Tibial nerve (tissue), 3 donors: ENCODE data around the gene STIM1.

ENCODE experiments used
- POLR2A ChIP-seq, 2 donors: fragments of 450-650 bp; IDR thresholded peaks; one replicate each; pipeline ENCODE4 v1.6.1; 2017; ENCODE audit warnings: antibody characterized with exemption in 2 of 2, mild to moderate bottlenecking in 2 of 2, moderate library complexity in 2 of 2
- TF ChIP-seq, protein P1 (sequence below), 5 experiments: fragments of 200-600 bp in 3 of 5; fragments of 450-650 bp in 2 of 5; sonication (generic) in 3 of 5; IDR thresholded peaks; one replicate each; pipeline ENCODE4 v1.5.1; 2016 to 2019; ENCODE audit warnings: antibody characterized with exemption in 5 of 5, mild to moderate bottlenecking in 3 of 5, moderate library complexity in 2 of 5

DNA sequence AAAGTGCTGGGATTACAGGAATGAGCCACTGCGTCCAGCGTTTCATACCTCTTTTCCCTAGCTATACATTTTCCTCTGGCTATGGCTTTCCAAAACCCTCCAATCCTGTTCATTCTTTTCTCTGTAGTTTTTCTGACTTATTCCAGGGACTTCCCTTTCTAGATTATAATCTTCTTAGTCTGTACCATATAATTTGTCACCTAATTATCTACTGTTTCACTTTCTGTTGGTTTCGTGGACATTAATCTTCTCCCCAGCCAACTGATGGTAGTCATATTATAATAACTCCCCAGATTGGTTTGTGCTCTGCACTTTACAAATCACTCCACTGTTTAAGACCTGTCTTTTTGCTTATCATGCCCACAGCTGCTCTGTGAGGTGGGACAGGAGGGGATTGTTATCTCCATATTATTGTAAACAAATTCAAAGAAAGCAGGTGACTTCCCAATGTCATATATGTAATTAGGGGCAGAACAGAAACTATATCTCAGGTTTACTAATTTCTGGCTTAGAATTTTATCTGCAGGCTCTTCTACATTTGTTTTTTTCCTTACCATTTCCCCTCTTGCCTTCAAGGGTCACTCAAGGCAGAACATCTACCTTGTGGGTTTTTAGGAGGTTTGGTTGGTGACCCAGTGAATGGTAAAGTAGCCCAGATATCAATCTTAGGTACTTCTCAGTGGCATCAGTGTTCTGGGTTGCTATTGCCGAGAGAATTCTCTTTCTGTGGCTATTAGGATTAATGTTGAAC, 23.9 kb downstream of the STIM1 start:
- TF ChIP-seq, protein P1, sequence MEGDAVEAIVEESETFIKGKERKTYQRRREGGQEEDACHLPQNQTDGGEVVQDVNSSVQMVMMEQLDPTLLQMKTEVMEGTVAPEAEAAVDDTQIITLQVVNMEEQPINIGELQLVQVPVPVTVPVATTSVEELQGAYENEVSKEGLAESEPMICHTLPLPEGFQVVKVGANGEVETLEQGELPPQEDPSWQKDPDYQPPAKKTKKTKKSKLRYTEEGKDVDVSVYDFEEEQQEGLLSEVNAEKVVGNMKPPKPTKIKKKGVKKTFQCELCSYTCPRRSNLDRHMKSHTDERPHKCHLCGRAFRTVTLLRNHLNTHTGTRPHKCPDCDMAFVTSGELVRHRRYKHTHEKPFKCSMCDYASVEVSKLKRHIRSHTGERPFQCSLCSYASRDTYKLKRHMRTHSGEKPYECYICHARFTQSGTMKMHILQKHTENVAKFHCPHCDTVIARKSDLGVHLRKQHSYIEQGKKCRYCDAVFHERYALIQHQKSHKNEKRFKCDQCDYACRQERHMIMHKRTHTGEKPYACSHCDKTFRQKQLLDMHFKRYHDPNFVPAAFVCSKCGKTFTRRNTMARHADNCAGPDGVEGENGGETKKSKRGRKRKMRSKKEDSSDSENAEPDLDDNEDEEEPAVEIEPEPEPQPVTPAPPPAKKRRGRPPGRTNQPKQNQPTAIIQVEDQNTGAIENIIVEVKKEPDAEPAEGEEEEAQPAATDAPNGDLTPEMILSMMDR (IDR thresholded peaks at IDR 0.05), result no peak
- TF ChIP-seq POLR2A (IDR thresholded peaks at IDR 0.05), result no peak
